ENCODE results near the gene ITGB5.

DNA sequence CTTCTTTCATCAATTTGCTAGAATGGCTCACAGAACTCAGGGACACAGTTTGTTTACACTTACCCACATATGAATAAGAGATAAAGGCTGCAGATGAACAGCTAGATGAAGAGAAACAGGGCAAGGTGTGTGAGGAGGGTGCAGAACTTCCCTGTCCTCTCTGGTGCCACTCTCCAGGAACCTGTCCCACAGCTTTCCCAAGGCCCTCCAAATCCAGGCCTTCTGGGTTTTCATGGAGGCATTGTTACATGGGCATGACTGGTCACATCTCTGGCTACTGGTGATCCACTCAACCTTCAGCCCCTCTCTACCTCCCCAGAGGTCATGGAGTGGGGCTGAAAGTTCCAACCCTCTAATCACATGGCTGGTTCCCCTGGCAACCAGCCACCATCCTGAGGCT lies 73.6 kb downstream of the ITGB5 start:
- TF ChIP-seq, protein P1, sequence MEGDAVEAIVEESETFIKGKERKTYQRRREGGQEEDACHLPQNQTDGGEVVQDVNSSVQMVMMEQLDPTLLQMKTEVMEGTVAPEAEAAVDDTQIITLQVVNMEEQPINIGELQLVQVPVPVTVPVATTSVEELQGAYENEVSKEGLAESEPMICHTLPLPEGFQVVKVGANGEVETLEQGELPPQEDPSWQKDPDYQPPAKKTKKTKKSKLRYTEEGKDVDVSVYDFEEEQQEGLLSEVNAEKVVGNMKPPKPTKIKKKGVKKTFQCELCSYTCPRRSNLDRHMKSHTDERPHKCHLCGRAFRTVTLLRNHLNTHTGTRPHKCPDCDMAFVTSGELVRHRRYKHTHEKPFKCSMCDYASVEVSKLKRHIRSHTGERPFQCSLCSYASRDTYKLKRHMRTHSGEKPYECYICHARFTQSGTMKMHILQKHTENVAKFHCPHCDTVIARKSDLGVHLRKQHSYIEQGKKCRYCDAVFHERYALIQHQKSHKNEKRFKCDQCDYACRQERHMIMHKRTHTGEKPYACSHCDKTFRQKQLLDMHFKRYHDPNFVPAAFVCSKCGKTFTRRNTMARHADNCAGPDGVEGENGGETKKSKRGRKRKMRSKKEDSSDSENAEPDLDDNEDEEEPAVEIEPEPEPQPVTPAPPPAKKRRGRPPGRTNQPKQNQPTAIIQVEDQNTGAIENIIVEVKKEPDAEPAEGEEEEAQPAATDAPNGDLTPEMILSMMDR (IDR thresholded peaks at IDR 0.05), result no peak
- TF ChIP-seq FOXJ3 (CRISPR knock-in tag; IDR thresholded peaks at IDR 0.05; ENCODE audit: borderline replicate concordance) (no peak), ZBTB21 (CRISPR knock-in tag; IDR thresholded peaks at IDR 0.05; ENCODE audit: borderline replicate concordance) (no peak), CREB1 (CRISPR knock-in tag; IDR thresholded peaks at IDR 0.05) (no peak), ZNF138 (CRISPR knock-in tag; conservative IDR thresholded peaks at IDR 0.05) (no peak), TEAD4 (CRISPR knock-in tag; IDR thresholded peaks at IDR 0.05) (no peak), ZNF121 (CRISPR knock-in tag; IDR thresholded peaks at IDR 0.05) (no peak), FOXK1 (CRISPR knock-in tag; IDR thresholded peaks at IDR 0.05) (no peak)
- TF ChIP-seq, protein P2, sequence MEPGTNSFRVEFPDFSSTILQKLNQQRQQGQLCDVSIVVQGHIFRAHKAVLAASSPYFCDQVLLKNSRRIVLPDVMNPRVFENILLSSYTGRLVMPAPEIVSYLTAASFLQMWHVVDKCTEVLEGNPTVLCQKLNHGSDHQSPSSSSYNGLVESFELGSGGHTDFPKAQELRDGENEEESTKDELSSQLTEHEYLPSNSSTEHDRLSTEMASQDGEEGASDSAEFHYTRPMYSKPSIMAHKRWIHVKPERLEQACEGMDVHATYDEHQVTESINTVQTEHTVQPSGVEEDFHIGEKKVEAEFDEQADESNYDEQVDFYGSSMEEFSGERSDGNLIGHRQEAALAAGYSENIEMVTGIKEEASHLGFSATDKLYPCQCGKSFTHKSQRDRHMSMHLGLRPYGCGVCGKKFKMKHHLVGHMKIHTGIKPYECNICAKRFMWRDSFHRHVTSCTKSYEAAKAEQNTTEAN (CRISPR knock-in tag; IDR thresholded peaks at IDR 0.05), result no peak
- TF ChIP-seq, protein P3, sequence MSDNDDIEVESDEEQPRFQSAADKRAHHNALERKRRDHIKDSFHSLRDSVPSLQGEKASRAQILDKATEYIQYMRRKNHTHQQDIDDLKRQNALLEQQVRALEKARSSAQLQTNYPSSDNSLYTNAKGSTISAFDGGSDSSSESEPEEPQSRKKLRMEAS (CRISPR knock-in tag; IDR thresholded peaks at IDR 0.05), result no peak

All from WTC11 (cell line).